Endothelial cell of umbilical vein (primary cell): ENCODE measurements around the gene RIT2.

Experiments
- CTCF ChIP-seq, 2 donors: IDR thresholded peaks; 1 replicate in 1 of 2; 2 replicates in 1 of 2; pipeline ENCODE4 v1.5.1; 2011; ENCODE audit warnings: low read length in 2 of 2, mild to moderate bottlenecking in 2 of 2, moderate library complexity in 2 of 2, control low read depth in 1 of 2, inconsistent platforms in 1 of 2, low read depth in 1 of 2; ENCODE audit not compliant: insufficient read depth in 1 of 2; ENCODE audit errors: extremely low read depth in 1 of 2
- EZH2 ChIP-seq: IDR thresholded peaks from 2 replicates; pipeline ENCODE4 v1.6.1; 2012; ENCODE audit warnings: borderline replicate concordance, low read depth, mild to moderate bottlenecking, moderate library complexity, low read length, inconsistent platforms; ENCODE audit not compliant: severe bottlenecking
- POLR2A ChIP-seq: IDR thresholded peaks from 2 replicates; pipeline ENCODE4 v1.6.1; 2012; ENCODE audit warnings: low read depth, mild to moderate bottlenecking, control low read depth, low read length
- POLR2AphosphoS5 ChIP-seq: IDR thresholded peaks from 2 replicates; pipeline ENCODE4 v1.6.1; 2012; ENCODE audit warnings: low read depth, mild to moderate bottlenecking, control low read depth, low read length, moderate library complexity; ENCODE audit not compliant: insufficient read depth

GRCh38 chr18:42860548-42860947 is 254.9 kb downstream of the RIT2 start:
- TF ChIP-seq EZH2 (no peak), CTCF (IDR thresholded peaks at IDR 0.05; ENCODE audit: extremely low read depth in 1 of 2, insufficient read depth in 1 of 2, low read depth in 1 of 2, low read length in 2 of 2) (no peak), POLR2A (no peak), POLR2AphosphoS5 (no peak)
